Activated CD8-positive, alpha-beta memory T cell treated with anti-CD3 and anti-CD28 coated beads for 1 hour (primary cell): ENCODE measurements around the gene KLK2.

Source experiments
- DNase-seq, 2 donors: peaks; one replicate each; pipeline ENCODE4 v3.0.0-alpha.2; 2020; ENCODE audit warnings: low read depth in 1 of 2; ENCODE audit errors: extremely low read depth in 1 of 2

Gene KLK2

GRCh38 chr19:50844296-50844935 lies 28.8 kb upstream of the KLK2 start:
- DNase-seq: no peak

GRCh38 chr19:50850738-50851137 lies 22.5 kb upstream of the KLK2 start:
- DNase-seq: no peak

GRCh38 chr19:50851620-50852019 lies 21.6 kb upstream of the KLK2 start:
- DNase-seq: no peak

GRCh38 chr19:50854636-50855410 lies 18.4 kb upstream of the KLK2 start, which contains the start of gene KLK3:
TSS of gene KLK3 (plus strand) at chr19:50854915. CDS start at chr19:50854956, 41 bp downstream.
- DNase-seq: no peak

- no peak for DNase-seq
Measured at GRCh38 chr19:50857366-50857765, 15.9 kb upstream of the KLK2 start.

- no peak for DNase-seq
Measured at GRCh38 chr19:50858886-50859285, 14.4 kb upstream of the KLK2 start.

- DNase-seq: no peak
Measured at GRCh38 chr19:50859849-50860248, 13.4 kb upstream of the KLK2 start.

- DNase-seq: no peak
Measured at GRCh38 chr19:50861010-50861409, 12.2 kb upstream of the KLK2 start.

- no peak for DNase-seq
Measured at GRCh38 chr19:50861496-50862286, 11.5 kb upstream of the KLK2 start.

- no peak for DNase-seq
Measured at GRCh38 chr19:50869479-50869878, 3.8 kb upstream of the KLK2 start.

- DNase-seq: no peak
Measured at GRCh38 chr19:50870417-50871089, 2.7 kb upstream of the KLK2 start.

GRCh38 chr19:50874211-50874610 lies 972 bp downstream of the KLK2 start:
- DNase-seq: no peak

- no peak for DNase-seq
Measured at GRCh38 chr19:50875795-50876422, 2.7 kb downstream of the KLK2 start.

GRCh38 chr19:50876456-50876855 lies 3.2 kb downstream of the KLK2 start:
- no peak for DNase-seq

GRCh38 chr19:50877338-50877737 lies 4.1 kb downstream of the KLK2 start:
- DNase-seq: no peak

- no peak for DNase-seq
Measured at GRCh38 chr19:50878851-50879250, 5.6 kb downstream of the KLK2 start.

- DNase-seq: no peak
Measured at GRCh38 chr19:50880241-50880640, 7.0 kb downstream of the KLK2 start.

GRCh38 chr19:50882188-50882587 lies 8.9 kb downstream of the KLK2 start:
- no peak for DNase-seq

- DNase-seq: no peak
Measured at GRCh38 chr19:50889638-50890037, 16.4 kb downstream of the KLK2 start.

GRCh38 chr19:50890422-50891252 lies 17.4 kb downstream of the KLK2 start:
- no peak for DNase-seq
